HEK293 (cell line): ENCODE measurements around the gene SIL1.

Experiments
- CTCF ChIA-PET: fragments of 350-600 bp; formaldehyde crosslinking; extraction: SDS; loops from one replicate; lab custom pipeline; 2021; ENCODE audit warnings: antibody characterized with exemption; lab: Yijun Ruan, JAX
- POLR2A ChIA-PET: fragments of 300-600 bp; formaldehyde crosslinking; extraction: SDS; loops from one replicate; lab custom pipeline; 2020; ENCODE audit warnings: antibody characterized with exemption, inconsistent platforms; lab: Yijun Ruan, JAX
- H3K27ac ChIP-seq: fragments of 200-500 bp; sonication (Bioruptor generic); 2 replicates; pipeline ENCODE4 v1.5.1; 2014; ENCODE audit warnings: low read depth, low read length, control low read depth, inconsistent platforms; ENCODE audit errors: extremely low read depth
- H3K36me3 ChIP-seq, 2 experiments: fragments of 200-500 bp in 1 of 2; sonication (Bioruptor generic) in 1 of 2; 1 replicate in 1 of 2; 2 replicates in 1 of 2; pipeline ENCODE4 v1.5.1; 2014 to 2017; ENCODE audit warnings: inconsistent platforms in 2 of 2, low read length in 2 of 2; ENCODE audit not compliant: control insufficient read depth in 2 of 2, insufficient read depth in 1 of 2
- H3K4me1 ChIP-seq: fragments of 200-500 bp; sonication (Bioruptor generic); 2 replicates; pipeline ENCODE4 v1.5.1; 2014; ENCODE audit warnings: mild to moderate bottlenecking, low read length, inconsistent platforms; ENCODE audit not compliant: control insufficient read depth, insufficient read depth
- H3K4me3 ChIP-seq: 2 replicates; pipeline ENCODE4 v1.5.1; 2011; ENCODE audit warnings: low read depth, mild to moderate bottlenecking, control low read depth, low read length, moderate library complexity
- H3K9me3 ChIP-seq: fragments of 200-500 bp; sonication (Bioruptor generic); 2 replicates; pipeline ENCODE4 v1.5.1; 2014; ENCODE audit warnings: low read depth, low read length, inconsistent platforms; ENCODE audit not compliant: control insufficient read depth, insufficient read depth
- ELK4 ChIP-seq: IDR thresholded peaks from 2 replicates; pipeline ENCODE4 v1.6.1; 2011; ENCODE audit warnings: mild to moderate bottlenecking, low read depth, low read length, borderline replicate concordance
- KLF7 ChIP-seq: fragments of 450-650 bp; formaldehyde crosslinking; IDR thresholded peaks from 2 replicates; pipeline ENCODE4 v1.5.1; 2016; ENCODE audit warnings: missing biosample characterization, missing genetic modification characterization, borderline replicate concordance
- TSHZ1 ChIP-seq: fragments of 450-650 bp; formaldehyde crosslinking; IDR thresholded peaks from 2 replicates; pipeline ENCODE4 v1.5.1; 2016; ENCODE audit warnings: missing biosample characterization, missing genetic modification characterization, borderline replicate concordance
- ZBTB44 ChIP-seq: fragments of 450-650 bp; IDR thresholded peaks from 2 replicates; pipeline ENCODE4 v1.5.1; 2018; ENCODE audit warnings: missing biosample characterization, mild to moderate bottlenecking, missing genetic modification characterization
- ZBTB7A ChIP-seq: fragments of 450-650 bp; formaldehyde crosslinking; IDR thresholded peaks from 2 replicates; pipeline ENCODE4 v1.5.1; 2016; ENCODE audit warnings: low read depth, missing biosample characterization, missing genetic modification characterization
- ZNF112 ChIP-seq: fragments of 450-650 bp; formaldehyde crosslinking; IDR thresholded peaks from 2 replicates; pipeline ENCODE4 v1.5.0; 2017; ENCODE audit warnings: missing biosample characterization, missing genetic modification characterization
- ZNF274 ChIP-seq, 2 experiments: fragments of 200-500 bp in 1 of 2; fragments of 450-650 bp in 1 of 2; sonication (Bioruptor generic) in 1 of 2; formaldehyde crosslinking in 1 of 2; IDR thresholded peaks; 2 replicates each; pipeline versions ENCODE4 v1.5.1 to v1.6.1; 2014 to 2016; ENCODE audit warnings: borderline replicate concordance in 1 of 2, inconsistent platforms in 1 of 2, low read length in 1 of 2, missing biosample characterization in 1 of 2, missing genetic modification characterization in 1 of 2
- ZNF280C ChIP-seq: fragments of 450-650 bp; formaldehyde crosslinking; IDR thresholded peaks from 2 replicates; pipeline ENCODE4 v1.5.1; 2016; ENCODE audit warnings: missing biosample characterization, missing genetic modification characterization
- ZNF302 ChIP-seq: fragments of 450-650 bp; formaldehyde crosslinking; IDR thresholded peaks from 2 replicates; pipeline ENCODE4 v1.5.1; 2016; ENCODE audit warnings: missing biosample characterization, missing genetic modification characterization, low read depth
- ZNF416 ChIP-seq: fragments of 450-650 bp; formaldehyde crosslinking; IDR thresholded peaks from 2 replicates; pipeline ENCODE4 v1.5.1; 2016; ENCODE audit warnings: missing biosample characterization, missing genetic modification characterization
- ZNF670 ChIP-seq: fragments of 450-650 bp; formaldehyde crosslinking; IDR thresholded peaks from 2 replicates; pipeline ENCODE4 v1.5.1; 2016; ENCODE audit warnings: missing biosample characterization, missing genetic modification characterization, low read depth
- ZNF692 ChIP-seq: fragments of 450-650 bp; formaldehyde crosslinking; IDR thresholded peaks from 2 replicates; pipeline ENCODE4 v1.5.1; 2016; ENCODE audit warnings: missing biosample characterization, missing genetic modification characterization
- ZNF707 ChIP-seq: fragments of 450-650 bp; formaldehyde crosslinking; IDR thresholded peaks from 2 replicates; pipeline ENCODE4 v1.5.1; 2016; ENCODE audit warnings: missing biosample characterization, missing genetic modification characterization
- ZNF76 ChIP-seq: fragments of 450-650 bp; formaldehyde crosslinking; IDR thresholded peaks from 2 replicates; pipeline ENCODE4; 2016; ENCODE audit warnings: low read depth, missing biosample characterization, missing genetic modification characterization, borderline replicate concordance
- ZSCAN16 ChIP-seq: fragments of 450-650 bp; formaldehyde crosslinking; IDR thresholded peaks from 2 replicates; pipeline ENCODE4 v1.5.1; 2016; ENCODE audit warnings: missing biosample characterization, missing genetic modification characterization
- ZSCAN23 ChIP-seq: fragments of 450-650 bp; formaldehyde crosslinking; IDR thresholded peaks from 2 replicates; pipeline ENCODE4 v1.5.1; 2016; ENCODE audit warnings: missing biosample characterization, missing genetic modification characterization
- ZXDB ChIP-seq: fragments of 450-650 bp; formaldehyde crosslinking; IDR thresholded peaks from 2 replicates; pipeline ENCODE4 v1.5.1; 2016; ENCODE audit warnings: missing biosample characterization, missing genetic modification characterization

Gene SIL1

GRCh38 chr5:139090581-139090980 lies 107.6 kb downstream of the SIL1 start:
- no peak for TF ChIP-seq ZNF416
- no peak for TF ChIP-seq ZSCAN16 (tag by site-specific recombination)
- no peak for TF ChIP-seq ZNF692 (tag by site-specific recombination)
- no peak for TF ChIP-seq ZXDB
- no peak for TF ChIP-seq ELK4
- TF ChIP-seq ZNF302 (tag by site-specific recombination): no peak
- no peak for TF ChIP-seq ZNF707
- no peak for TF ChIP-seq ZNF670
- no peak for TF ChIP-seq ZNF76 (tag by site-specific recombination)
- TF ChIP-seq TSHZ1: no peak
- TF ChIP-seq ZNF280C (tag by site-specific recombination): no peak
- Histone ChIP-seq H3K36me3 (no peaks in the 10 kb centered on the region; a peak in 1 of 3 replicates), H3K4me3 (no peak overlapping the region), H3K4me1 (peaks cover 3% of the 10 kb centered on the region; the same call in 1 of the 2 replicates), H3K9me3 (no peaks in the 10 kb centered on the region), H3K27ac (no peak overlapping the region)
- POLR2A ChIA-PET: no interaction called here
- CTCF ChIA-PET: no interaction called here

GRCh38 chr5:139088024-139088423 lies 110.1 kb downstream of the SIL1 start:
- no peaks in the 10 kb centered on the region for H3K36me3 ChIP-seq
- ChIA-PET CTCF (no interaction called here), POLR2A (no interaction called here)
- H3K4me1 ChIP-seq: no peaks in the 10 kb centered on the region
- no peak overlapping the region for H3K27ac ChIP-seq
- TF ChIP-seq ZBTB44 (no peak), ZNF112 (no peak), ZSCAN23 (tag by site-specific recombination) (no peak), KLF7 (tag by site-specific recombination) (no peak), ZBTB7A (no peak), ZNF274 (IDR thresholded peaks at IDR 0.05; ENCODE audit: low read length) (no peak), ZNF274 (tag by site-specific recombination; IDR thresholded peaks at IDR 0.05; ENCODE audit: borderline replicate concordance) (no peak)
- TF ChIP-seq, all 188 proteins: peak for 0
- Histone ChIP-seq H3K9me3 (no peaks in the 10 kb centered on the region), H3K4me3 (no peak overlapping the region)
